Natural killer cell (primary cell): ENCODE measurements around the gene DAB2. TPM values are rescaled to one million over a fixed set of nuclear protein-coding genes. Genes with fewer than 3 reads are reported as not detected.

Source experiments
- ATAC-seq, 3 donors: fragments of 150-1000 bp in 2 of 3; fragments of 200-7000 bp in 1 of 3; cut with Tn5 transposase; 1 replicate in 1 of 3; 2 replicates in 2 of 3; pipeline ENCODE4 v1.10.0; 2021; ENCODE audit warnings: mild to moderate bottlenecking in 2 of 3, moderate library complexity in 2 of 3
- DNase-seq, 2 donors: peaks; one replicate each; pipeline versions ENCODE4 v3.0.0 to v3.0.0-alpha.2; 2013 to 2021; ENCODE audit warnings: mixed read lengths in 1 of 2
- H3K27ac ChIP-seq: one replicate; pipeline ENCODE4 v1.5.1; 2013; ENCODE audit warnings: mild to moderate bottlenecking, low read length
- H3K27me3 ChIP-seq: one replicate; pipeline ENCODE4 v1.6.1; 2013; ENCODE audit warnings: low read length; ENCODE audit not compliant: control insufficient read depth, insufficient read depth
- H3K36me3 ChIP-seq: one replicate; pipeline ENCODE4 v1.6.1; 2013; ENCODE audit warnings: low read length; ENCODE audit not compliant: control insufficient read depth, insufficient read depth
- H3K4me1 ChIP-seq: one replicate; pipeline ENCODE4 v1.6.1; 2013; ENCODE audit warnings: low read length; ENCODE audit not compliant: control insufficient read depth, insufficient read depth
- H3K4me3 ChIP-seq: one replicate; pipeline ENCODE4 v1.5.1; 2013; ENCODE audit warnings: low read length
- H3K9me3 ChIP-seq: one replicate; pipeline ENCODE4 v1.6.1; 2013; ENCODE audit warnings: low read length; ENCODE audit not compliant: control insufficient read depth, insufficient read depth
- H3K27ac Mint-ChIP-seq, 2 donors: one replicate each; pipeline ENCODE4 v1.8.0; 2022; ENCODE audit warnings: mild to moderate bottlenecking in 2 of 2, mixed read lengths in 2 of 2, moderate library complexity in 1 of 2
- H3K27me3 Mint-ChIP-seq, 2 donors: one replicate each; pipeline ENCODE4 v1.8.0; 2022; ENCODE audit warnings: low read depth in 2 of 2, mixed read lengths in 2 of 2
- H3K36me3 Mint-ChIP-seq: one replicate; pipeline ENCODE4 v1.8.0; 2022; ENCODE audit warnings: mixed read lengths
- H3K4me1 Mint-ChIP-seq, 2 donors: one replicate each; pipeline ENCODE4 v1.8.0; 2022; ENCODE audit warnings: mixed read lengths in 2 of 2
- H3K4me3 Mint-ChIP-seq: one replicate; pipeline ENCODE4 v1.8.0; 2022; ENCODE audit warnings: mild to moderate bottlenecking, moderate library complexity, mixed read lengths
- H3K9me3 Mint-ChIP-seq, 2 donors: one replicate each; pipeline ENCODE4 v1.8.0; 2022; ENCODE audit warnings: mixed read lengths in 2 of 2
- WGBS: methylation state at CpG from one replicate; pipeline ENCODE4 v1.1.7; 2013; ENCODE audit warnings: missing lambda C conversion rate; ENCODE audit not compliant: insufficient coverage; 5-methylcytosine and 5-hydroxymethylcytosine counted together
- intact Hi-C: fragments of 100-400 bp; cut with micrococcal nuclease; formaldehyde crosslinking; loops from one replicate; pipeline ENCODE4 v1.14.2; 2022
- total RNA-seq, 4 donors: library from RNA; stranded (reverse); fragments of 120-200 nt in 1 of 4; gene quantifications; one replicate each; pipeline versions ENCODE4 v1.2.3 to v1.2.4, GENCODE V29; 2013 to 2022
- TF ChIP-seq, protein P1 (sequence below): fragments of 200-600 bp; IDR thresholded peaks from one replicate; pipeline ENCODE4 v1.8.0; 2022; ENCODE audit warnings: antibody characterized with exemption

The DAB2 gene
- total RNA-seq, 3 donors from 2014 or later (not counting 1 experiment from before 2014, with no cell fraction given), result 33.0 to 53.8 (median 36.9) TPM

DNA sequence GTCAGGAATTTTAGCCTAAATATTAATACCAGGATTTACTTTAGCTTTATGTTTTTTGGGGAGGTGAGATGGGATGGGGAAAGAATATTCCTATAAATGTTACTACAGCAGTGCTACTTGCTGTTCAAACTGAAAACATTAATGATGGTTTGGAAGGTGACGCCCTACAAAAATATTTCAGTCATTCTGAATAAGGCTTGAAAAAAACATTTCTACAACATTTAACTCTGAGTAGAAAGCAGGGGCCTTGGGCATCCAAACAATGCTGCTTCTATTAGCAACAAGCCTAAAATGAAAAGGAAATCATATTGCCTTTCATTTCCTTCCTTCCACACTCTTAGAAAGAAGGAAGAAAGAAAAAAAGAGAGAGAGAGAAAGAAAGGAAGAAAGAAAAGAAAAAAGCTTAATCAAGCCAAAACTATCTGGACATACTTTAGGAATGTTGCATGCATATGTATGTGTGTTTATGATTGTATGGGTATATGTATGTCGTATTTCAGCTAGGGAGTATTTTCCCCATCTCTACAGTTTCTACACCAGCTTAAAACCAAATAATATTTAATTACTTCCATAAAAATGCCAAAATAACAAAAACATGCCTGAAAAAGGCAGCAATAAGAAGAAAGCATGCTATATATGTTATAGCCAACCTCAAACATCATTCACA is 16.3 kb upstream of the DAB2 start:
- Histone ChIP-seq H3K4me1 (no peaks in the 10 kb centered on the region), H3K36me3 (no peaks in the 10 kb centered on the region), H3K9me3 (no peaks in the 10 kb centered on the region), H3K27me3 (no peaks in the 10 kb centered on the region), H3K27ac (no peak overlapping the region), H3K4me3 (no peak overlapping the region)
- no peak for ATAC-seq
- DNase-seq, result no peak
- intact Hi-C loops, result no loop called here
- TF ChIP-seq, protein P1, sequence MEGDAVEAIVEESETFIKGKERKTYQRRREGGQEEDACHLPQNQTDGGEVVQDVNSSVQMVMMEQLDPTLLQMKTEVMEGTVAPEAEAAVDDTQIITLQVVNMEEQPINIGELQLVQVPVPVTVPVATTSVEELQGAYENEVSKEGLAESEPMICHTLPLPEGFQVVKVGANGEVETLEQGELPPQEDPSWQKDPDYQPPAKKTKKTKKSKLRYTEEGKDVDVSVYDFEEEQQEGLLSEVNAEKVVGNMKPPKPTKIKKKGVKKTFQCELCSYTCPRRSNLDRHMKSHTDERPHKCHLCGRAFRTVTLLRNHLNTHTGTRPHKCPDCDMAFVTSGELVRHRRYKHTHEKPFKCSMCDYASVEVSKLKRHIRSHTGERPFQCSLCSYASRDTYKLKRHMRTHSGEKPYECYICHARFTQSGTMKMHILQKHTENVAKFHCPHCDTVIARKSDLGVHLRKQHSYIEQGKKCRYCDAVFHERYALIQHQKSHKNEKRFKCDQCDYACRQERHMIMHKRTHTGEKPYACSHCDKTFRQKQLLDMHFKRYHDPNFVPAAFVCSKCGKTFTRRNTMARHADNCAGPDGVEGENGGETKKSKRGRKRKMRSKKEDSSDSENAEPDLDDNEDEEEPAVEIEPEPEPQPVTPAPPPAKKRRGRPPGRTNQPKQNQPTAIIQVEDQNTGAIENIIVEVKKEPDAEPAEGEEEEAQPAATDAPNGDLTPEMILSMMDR, result no peak
- 100% methylated on average over 1 of the region's 2 CpGs for WGBS
- no peak overlapping the region for H3K4me3 Mint-ChIP-seq
- no peak overlapping the region for H3K27ac Mint-ChIP-seq
- no peaks in the 10 kb centered on the region for H3K27me3 Mint-ChIP-seq
- H3K4me1 Mint-ChIP-seq, result peaks cover 7 to 13% of the 10 kb centered on the region in 2 donors
- no peaks in the 10 kb centered on the region for H3K36me3 Mint-ChIP-seq
- no peaks in the 10 kb centered on the region for H3K9me3 Mint-ChIP-seq

DNA sequence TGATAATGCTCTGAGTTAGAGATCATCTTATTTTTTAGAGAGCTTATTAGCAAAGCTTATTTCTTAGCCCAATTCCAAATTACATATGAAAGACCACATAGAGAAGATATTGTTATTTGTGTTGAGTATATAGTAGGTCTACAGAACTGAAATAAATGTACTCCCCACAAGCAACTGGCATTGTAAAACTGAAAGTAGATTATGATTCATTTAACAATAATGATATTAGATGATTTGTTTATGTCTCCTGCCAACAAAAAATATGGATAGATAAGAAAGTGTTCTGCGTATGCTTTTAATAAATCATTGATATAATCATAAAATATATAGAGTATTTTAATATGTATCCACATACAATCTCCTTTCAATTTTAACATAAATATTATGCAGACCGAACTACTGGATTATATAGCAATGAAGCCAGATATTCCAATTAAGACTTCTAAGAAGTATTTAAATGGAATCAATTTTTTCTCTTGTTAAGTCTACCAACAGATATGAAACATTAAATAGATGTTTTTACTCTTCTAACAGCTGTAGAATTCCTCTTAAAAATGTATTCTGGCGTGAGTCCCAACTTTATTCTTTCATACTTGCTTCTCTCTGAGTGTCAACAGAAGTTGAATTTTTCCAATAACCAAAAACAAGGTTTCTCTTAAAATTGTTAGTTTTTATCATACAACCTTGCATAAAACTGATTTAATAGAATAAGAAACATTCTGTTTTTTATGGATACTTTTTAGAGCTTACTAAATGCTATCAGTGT is 15.6 kb upstream of the DAB2 start:
- WGBS, result 80% methylated on average over 1 of the region's 3 CpGs
- DNase-seq, result no peak
- Mint-ChIP-seq H3K27ac (no peak overlapping the region), H3K27me3 (no peaks in the 10 kb centered on the region), H3K36me3 (no peaks in the 10 kb centered on the region), H3K9me3 (no peaks in the 10 kb centered on the region), H3K4me1 (peaks cover 7 to 13% of the 10 kb centered on the region in 2 donors), H3K4me3 (no peak overlapping the region)
- Histone ChIP-seq H3K9me3 (no peaks in the 10 kb centered on the region), H3K27me3 (no peaks in the 10 kb centered on the region), H3K4me1 (no peaks in the 10 kb centered on the region), H3K4me3 (no peak overlapping the region), H3K36me3 (no peaks in the 10 kb centered on the region), H3K27ac (no peak overlapping the region)
- TF ChIP-seq, protein P1, result no peak
- intact Hi-C loops, result no loop called here
- no peak for ATAC-seq

DNA sequence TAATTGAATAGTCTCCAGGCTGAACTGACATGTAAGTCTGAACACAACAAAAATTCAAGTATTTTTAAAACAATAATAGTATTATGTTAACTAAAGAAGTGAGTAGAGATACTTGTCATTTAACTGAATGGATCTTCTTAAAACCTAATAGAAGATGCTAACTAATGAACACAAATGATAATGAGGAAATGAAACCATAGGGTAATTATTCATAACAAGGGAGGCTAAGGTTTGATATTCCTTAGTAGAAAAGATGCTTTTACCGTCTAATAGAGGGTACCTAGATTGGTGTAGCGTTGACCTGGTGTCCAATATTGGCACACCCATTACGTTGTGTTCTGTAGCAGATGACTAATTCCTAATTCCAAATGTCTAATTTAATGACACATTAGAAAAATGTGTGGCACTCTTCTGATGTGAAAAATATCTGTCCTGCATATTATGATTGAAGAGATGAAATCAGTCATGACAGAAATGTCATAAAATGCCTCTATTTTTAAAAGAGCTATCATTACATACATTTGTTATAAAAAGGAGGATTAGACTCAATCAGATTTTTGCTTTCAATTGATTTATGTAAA is 14.9 kb upstream of the DAB2 start:
- intact Hi-C loops, result no loop called here
- H3K4me1 ChIP-seq, result no peaks in the 10 kb centered on the region
- TF ChIP-seq, protein P1, result no peak
- Mint-ChIP-seq H3K4me1 (peaks cover 7 to 13% of the 10 kb centered on the region in 2 donors), H3K27me3 (no peaks in the 10 kb centered on the region), H3K4me3 (no peak overlapping the region), H3K9me3 (no peaks in the 10 kb centered on the region), H3K27ac (no peak overlapping the region), H3K36me3 (no peaks in the 10 kb centered on the region)
- no peaks in the 10 kb centered on the region for H3K27me3 ChIP-seq
- no peaks in the 10 kb centered on the region for H3K9me3 ChIP-seq
- no peak overlapping the region for H3K4me3 ChIP-seq
- no peaks in the 10 kb centered on the region for H3K36me3 ChIP-seq
- no peak overlapping the region for H3K27ac ChIP-seq
- WGBS, result 83% methylated on average over 2 of the region's 3 CpGs
- ATAC-seq (no peak), DNase-seq (no peak)
